Testis (tissue), 3 donors: ENCODE data around the gene ZNF502. TPM values are rescaled to one million over a fixed set of nuclear protein-coding genes. Genes with fewer than 3 reads are reported as not detected.

Source experiments
- DNase-seq: peaks from one replicate; pipeline ENCODE4 v3.0.0-alpha.2; 2019
- H3K27ac ChIP-seq, 2 donors: fragments of 200-600 bp; sonication (generic); one replicate each; pipeline ENCODE4 v1.5.1; 2019
- H3K27me3 ChIP-seq: fragments of 200-600 bp; sonication (generic); one replicate; pipeline ENCODE4 v1.5.1; 2019
- H3K36me3 ChIP-seq: fragments of 200-600 bp; sonication (generic); one replicate; pipeline ENCODE4 v1.5.1; 2017; ENCODE audit warnings: low read depth; ENCODE audit errors: missing control alignments
- H3K4me1 ChIP-seq: fragments of 200-600 bp; sonication (generic); one replicate; pipeline ENCODE4 v1.5.1; 2019
- H3K4me3 ChIP-seq, 2 donors: fragments of 200-600 bp; sonication (generic); one replicate each; pipeline ENCODE4 v1.5.1; 2017 to 2019
- H3K9me3 ChIP-seq: fragments of 200-600 bp; sonication (generic); one replicate; pipeline ENCODE4 v1.5.1; 2017
- CTCF ChIP-seq, 3 experiments: fragments of 450-650 bp in 2 of 3; fragments of 200-600 bp in 1 of 3; sonication (generic) in 1 of 3; IDR thresholded peaks; one replicate each; pipeline ENCODE4 v1.5.1; 2016 to 2019; ENCODE audit warnings: antibody characterized with exemption in 3 of 3, mild to moderate bottlenecking in 2 of 3, moderate library complexity in 1 of 3
- POLR2A ChIP-seq: fragments of 450-650 bp; IDR thresholded peaks from one replicate; pipeline ENCODE4 v1.6.1; 2017; ENCODE audit warnings: antibody characterized with exemption, mild to moderate bottlenecking, moderate library complexity
- WGBS, 2 donors: methylation state at CpG; one replicate each; pipeline ENCODE4 v1.1.5; 2018; 5-methylcytosine and 5-hydroxymethylcytosine counted together
- intact Hi-C: fragments of 100-400 bp; cut with DNase I; formaldehyde crosslinking; loops from one replicate; pipeline ENCODE4 v1.15.1; 2023; ENCODE audit warnings: low total_unique reads
- polyA plus RNA-seq: library from polyadenylated mRNA; stranded (reverse); fragments of 350-450 nt; fragmentation: Illumina TruSeq; extraction: RNeasy Lipid Tissue Mini Kit (QIAGEN cat#74804); gene quantifications from one replicate; pipeline ENCODE4 v1.2.3, GENCODE V29; 2014; ENCODE audit warnings: low read depth, low replicate concordance; ENCODE audit not compliant: insufficient read depth
- total RNA-seq, 2 donors: library from RNA; depleted of rRNA; stranded (reverse); fragments of >200 nt; gene quantifications; one replicate each; pipeline ENCODE4 v1.2.3, GENCODE V29; 2016

The ZNF502 gene
- total and polyA plus RNA-seq, 3 donors from 2014 or later = 9.0 to 13.3 (median 10.8) TPM

DNA sequence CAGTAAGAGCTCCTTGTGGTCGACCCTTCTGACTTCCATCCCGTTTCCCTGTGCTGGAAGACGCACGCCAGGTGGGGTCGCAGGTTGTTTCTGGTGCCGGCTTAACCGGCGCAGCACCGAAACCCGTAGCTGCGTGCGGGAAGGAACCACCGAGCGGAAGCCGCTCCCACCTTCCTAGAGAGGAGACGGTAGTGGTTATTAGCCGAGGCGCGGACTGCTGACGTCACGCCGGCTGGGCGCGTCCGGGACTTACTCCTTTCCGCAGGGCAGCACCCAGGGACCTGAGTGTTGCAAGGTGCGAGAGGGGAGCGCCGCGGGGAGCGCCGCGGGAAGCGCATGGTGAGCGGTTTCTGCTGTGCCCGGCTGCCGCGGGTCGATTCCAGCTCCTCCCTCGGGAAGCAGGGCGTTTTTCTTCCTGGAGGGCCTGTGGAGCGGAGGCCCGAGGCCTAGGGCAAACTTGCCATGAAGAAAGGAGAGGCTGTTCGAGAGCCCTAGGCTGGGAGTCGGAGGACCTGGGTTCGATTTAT, 17.0 kb downstream of the ZNF502 start, which contains the start of gene ZNF501:
Gene ZNF501, plus strand, starts transcription at position 252 of the 527 bp plus-strand sequence. CDS start 4,787 bp downstream, outside the sequence.
- Histone ChIP-seq H3K9me3 (no peaks in the 10 kb centered on the region), H3K27ac (peak within 1 kb of the TSS in 1 of 2 donors; percentile 37)
- intact Hi-C loops = no loop called here

GRCh38 chr3:44734646-44735168, 22.2 kb downstream of the ZNF502 start:
- no peak for DNase-seq
- 88 to 97% methylated on average over 3 of the region's 3 CpGs for WGBS, 2 donors
- no peak for TF ChIP-seq CTCF (IDR thresholded peaks at IDR 0.05)
- no peak for TF ChIP-seq POLR2A
- intact Hi-C loops = no loop called here
- Histone ChIP-seq H3K36me3 (no peaks in the 10 kb centered on the region), H3K27me3 (no peaks in the 10 kb centered on the region), H3K27ac (no peak overlapping the region), H3K4me1 (no peaks in the 10 kb centered on the region), H3K9me3 (no peaks in the 10 kb centered on the region), H3K4me3 (no peak overlapping the region)

More for the DNA sequence above, 17.0 kb downstream of the ZNF502 start, which contains the start of gene ZNF501:
- Histone ChIP-seq H3K4me1 (peaks cover 4% of the 10 kb centered on the region), H3K27me3 (no peaks in the 10 kb centered on the region), H3K36me3 (no peaks in the 10 kb centered on the region), H3K4me3 (peak within 1 kb of the TSS; percentile 73 to 83)
- no peak for TF ChIP-seq POLR2A
- TF ChIP-seq CTCF (IDR thresholded peaks at IDR 0.05) = no peak
- WGBS, 2 donors = 1 to 2% methylated on average over 9 to 46 of the region's 46 CpGs
- peak; percentile 98 for DNase-seq

- 2 to 3% methylated on average over 15 of the region's 15 CpGs for WGBS, 2 donors
These were observed 48.6 kb downstream of the ZNF502 start for GRCh38 chr3:44761101-44761423.

GRCh38 chr3:44761424-44762169, 49.1 kb downstream of the ZNF502 start, which contains the start of the genes KIAA1143 and KIF15:
TSS of gene KIAA1143 (minus strand) at chr3:44761619. CDS start at chr3:44761602, 17 bp downstream.
TSS of gene KIF15 (plus strand) at chr3:44761794. CDS start at chr3:44761866, 72 bp downstream.
- intact Hi-C loops = no loop called here
- H3K4me3 ChIP-seq = peak within 1 kb of the TSS; percentile 77 to 78
- H3K36me3 ChIP-seq = no peaks in the 10 kb centered on the region
- H3K27ac ChIP-seq = peak within 1 kb of the TSS; percentile 52 to 69
- TF ChIP-seq CTCF (IDR thresholded peaks at IDR 0.05) = no peak
- no peak for TF ChIP-seq POLR2A
- H3K9me3 ChIP-seq = no peaks in the 10 kb centered on the region
- H3K4me1 ChIP-seq = peaks cover 5% of the 10 kb centered on the region
- DNase-seq = peak; percentile 97
- H3K27me3 ChIP-seq = no peaks in the 10 kb centered on the region
- WGBS, 2 donors = 1 to 2% methylated on average over 20 to 64 of the region's 64 CpGs

More at GRCh38 chr3:44761101-44761423, 48.6 kb downstream of the ZNF502 start:
- H3K36me3 ChIP-seq = no peaks in the 10 kb centered on the region
- DNase-seq = no peak
- intact Hi-C loops = no loop called here
- no peaks in the 10 kb centered on the region for H3K27me3 ChIP-seq
- no peaks in the 10 kb centered on the region for H3K9me3 ChIP-seq
- peak overlapping the region; percentile 52 to 69 for H3K27ac ChIP-seq
- H3K4me3 ChIP-seq = peak overlapping the region; percentile 77 to 78
- peaks cover 5% of the 10 kb centered on the region for H3K4me1 ChIP-seq
- TF ChIP-seq POLR2A = no peak
- TF ChIP-seq CTCF (IDR thresholded peaks at IDR 0.05) = no peak
